ENCODE results near the gene CLDND2. TPM values are rescaled to one million over a fixed set of nuclear protein-coding genes. Genes with fewer than 3 reads are reported as not detected.

The CLDND2 gene
- total and polyA plus RNA-seq, 10 of the 15 experiments (the other 5 are each of a cell fraction or from before 2014, with no cell fraction given) = 0.24 to 7.1 (median 1.8) TPM; not detected in 1

- TF ChIP-seq ELK1 (IDR thresholded peaks at IDR 0.05; ENCODE audit: low read depth, low read length) = peak; percentile 66
- TF ChIP-seq USF1 (IDR thresholded peaks at IDR 0.05; ENCODE audit: borderline replicate concordance, extremely low read length, insufficient read depth, low read depth, low read length) = no peak
- TF ChIP-seq MTA3 (IDR thresholded peaks at IDR 0.05; ENCODE audit: borderline replicate concordance, low read length) = no peak
- peak; percentile 57 for TF ChIP-seq FOS (IDR thresholded peaks at IDR 0.05; ENCODE audit: borderline replicate concordance, extremely low read depth, insufficient read length)
- 0 out of 2 replicates have a peak, but pooled peaks have one; percentile 39 for TF ChIP-seq NFYA (IDR thresholded peaks at IDR 0.05; ENCODE audit: borderline replicate concordance, low read depth, low read length)
- TF ChIP-seq ATF7 (IDR thresholded peaks at IDR 0.05; ENCODE audit: low read depth) = peak; percentile 80
- TF ChIP-seq CUX1 (IDR thresholded peaks at IDR 0.05; ENCODE audit: insufficient replicate concordance, low read depth, low read length) = peak; percentile 46
- peak; percentile 95 for TF ChIP-seq CHD2 (IDR thresholded peaks at IDR 0.05; ENCODE audit: borderline replicate concordance, low read depth, low read length)
- TF ChIP-seq YBX1 (IDR thresholded peaks at IDR 0.05) = no peak
- TF ChIP-seq CREM (IDR thresholded peaks at IDR 0.05; ENCODE audit: low read depth) = peak; percentile 73
- TF ChIP-seq RCOR1 (conservative IDR thresholded peaks at IDR 0.05; ENCODE audit: low read depth, low read length) = no peak
- TF ChIP-seq RFX5 (IDR thresholded peaks at IDR 0.05; ENCODE audit: low read depth, low read length) = peak; percentile 70; the same call in 1 of the 2 replicates
- TF ChIP-seq CBFB (IDR thresholded peaks at IDR 0.05; ENCODE audit: low read depth) = peak; percentile 46; the same call in 1 of the 2 replicates
- TF ChIP-seq CHD1 (IDR thresholded peaks at IDR 0.05; ENCODE audit: low read depth, low read length) = no peak
- TF ChIP-seq ZNF687 (IDR thresholded peaks at IDR 0.05) = 0 out of 2 replicates have a peak, but pooled peaks have one; percentile 7
- no peak for TF ChIP-seq BCL3 (IDR thresholded peaks at IDR 0.05; ENCODE audit: borderline replicate concordance, insufficient read depth, low read depth, low read length, poor library complexity, severe bottlenecking)
These were observed 25.4 kb upstream of the CLDND2 start (continued) for GRCh38 chr19:51394050-51394836.
